MM.1S (cell line): ENCODE results near the gene FMN1.

Experiments used
- CTCF ChIP-seq: fragments of 300-600 bp; sonication (generic); IDR thresholded peaks from 2 replicates; pipeline ENCODE4 v1.5.1; 2016; ENCODE audit warnings: antibody characterized with exemption, low read length, mixed read lengths
- EZH2phosphoT487 ChIP-seq: fragments of 300-600 bp; sonication (generic); IDR thresholded peaks from 2 replicates; pipeline ENCODE4 v1.6.1; 2018; ENCODE audit warnings: antibody characterized with exemption, low read length

GRCh38 chr15:33109345-33109744 lies 85.2 kb downstream of the FMN1 start:
- TF ChIP-seq EZH2phosphoT487 (no peak), CTCF (no peak)
